Transverse colon (tissue), 4 donors: ENCODE results near the gene KNCN.

Experiments
- CTCF ChIP-seq, 5 experiments: fragments of 200-600 bp in 3 of 5; fragments of 450-650 bp in 2 of 5; sonication (generic) in 3 of 5; IDR thresholded peaks; 1 replicate in 2 of 5; 2 replicates in 3 of 5; pipeline ENCODE4 v1.5.1; 2016 to 2017; ENCODE audit warnings: antibody characterized with exemption in 5 of 5, inconsistent platforms in 3 of 5, mild to moderate bottlenecking in 2 of 5, moderate library complexity in 1 of 5
- EP300 ChIP-seq: sonication (generic); formaldehyde crosslinking; IDR thresholded peaks from one replicate; pipeline ENCODE4 v1.6.1; 2017; ENCODE audit warnings: antibody characterized with exemption, low read depth
- POLR2A ChIP-seq: fragments of 450-650 bp; IDR thresholded peaks from one replicate; pipeline ENCODE4 v1.6.1; 2016; ENCODE audit warnings: antibody characterized with exemption, mild to moderate bottlenecking, moderate library complexity
- POLR2AphosphoS5 ChIP-seq, 3 donors: sonication (generic); formaldehyde crosslinking; IDR thresholded peaks; one replicate each; pipeline ENCODE4 v1.6.1; 2016; ENCODE audit warnings: antibody characterized with exemption in 3 of 3

- TF ChIP-seq CTCF (IDR thresholded peaks at IDR 0.05): no peak
- no peak for TF ChIP-seq POLR2A
- TF ChIP-seq EP300: no peak
- no peak for TF ChIP-seq POLR2AphosphoS5 (IDR thresholded peaks at IDR 0.05)
These were observed 43.7 kb upstream of the KNCN start for GRCh38 chr1:46595127-46595526.
